ENCODE data around the gene BOD1L1.

BOD1L1 gene

GRCh38 chr4:13627606-13628311 lies at the start of gene BOD1L1:
Gene BOD1L1, minus strand, starts transcription at chr4:13627725. Its CDS starts 138 bp downstream, at chr4:13627587.
- no peak for DNase-seq

DNA sequence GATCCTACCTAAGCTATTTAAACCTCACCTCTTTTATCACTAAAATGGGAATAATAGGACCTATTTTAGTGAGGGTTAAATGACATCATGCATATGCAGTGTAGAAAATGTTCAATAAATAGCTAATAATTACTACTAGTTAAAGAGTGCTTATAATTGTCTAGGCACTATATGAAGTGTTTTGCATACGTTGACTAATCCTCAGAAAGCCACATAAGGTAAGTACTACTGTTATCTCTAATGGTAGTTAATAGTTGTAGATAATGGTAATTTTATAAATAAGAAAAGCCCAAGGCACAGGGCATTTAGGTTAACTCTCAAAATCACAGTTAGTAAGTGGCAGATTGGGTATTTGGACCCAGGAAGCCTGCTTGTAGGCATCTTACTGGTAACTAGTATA lies 47.4 kb upstream of the BOD1L1 start:
- no peak for DNase-seq

DNA sequence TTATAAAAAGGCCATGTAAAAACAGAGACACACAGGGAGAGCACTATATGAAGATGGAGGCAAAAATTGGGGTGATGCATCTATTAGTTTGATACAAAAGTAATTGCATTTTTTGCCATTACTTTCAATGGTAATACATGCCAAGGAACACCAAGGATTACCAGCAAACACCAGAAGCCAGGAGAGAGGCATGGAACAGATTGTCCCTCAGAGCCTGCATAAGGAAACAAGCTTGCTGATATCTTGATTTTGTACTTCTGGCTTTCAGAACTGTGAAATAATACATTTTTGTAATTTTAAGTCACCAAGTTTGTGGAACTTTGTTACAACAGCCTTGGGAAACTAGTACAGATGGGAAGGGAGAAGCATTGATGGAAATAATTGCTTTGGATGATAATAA lies 45.6 kb upstream of the BOD1L1 start:
- no peak for DNase-seq

- no peak for DNase-seq
Observed at GRCh38 chr4:13670456-13671160, 43.1 kb upstream of the BOD1L1 start.

DNA sequence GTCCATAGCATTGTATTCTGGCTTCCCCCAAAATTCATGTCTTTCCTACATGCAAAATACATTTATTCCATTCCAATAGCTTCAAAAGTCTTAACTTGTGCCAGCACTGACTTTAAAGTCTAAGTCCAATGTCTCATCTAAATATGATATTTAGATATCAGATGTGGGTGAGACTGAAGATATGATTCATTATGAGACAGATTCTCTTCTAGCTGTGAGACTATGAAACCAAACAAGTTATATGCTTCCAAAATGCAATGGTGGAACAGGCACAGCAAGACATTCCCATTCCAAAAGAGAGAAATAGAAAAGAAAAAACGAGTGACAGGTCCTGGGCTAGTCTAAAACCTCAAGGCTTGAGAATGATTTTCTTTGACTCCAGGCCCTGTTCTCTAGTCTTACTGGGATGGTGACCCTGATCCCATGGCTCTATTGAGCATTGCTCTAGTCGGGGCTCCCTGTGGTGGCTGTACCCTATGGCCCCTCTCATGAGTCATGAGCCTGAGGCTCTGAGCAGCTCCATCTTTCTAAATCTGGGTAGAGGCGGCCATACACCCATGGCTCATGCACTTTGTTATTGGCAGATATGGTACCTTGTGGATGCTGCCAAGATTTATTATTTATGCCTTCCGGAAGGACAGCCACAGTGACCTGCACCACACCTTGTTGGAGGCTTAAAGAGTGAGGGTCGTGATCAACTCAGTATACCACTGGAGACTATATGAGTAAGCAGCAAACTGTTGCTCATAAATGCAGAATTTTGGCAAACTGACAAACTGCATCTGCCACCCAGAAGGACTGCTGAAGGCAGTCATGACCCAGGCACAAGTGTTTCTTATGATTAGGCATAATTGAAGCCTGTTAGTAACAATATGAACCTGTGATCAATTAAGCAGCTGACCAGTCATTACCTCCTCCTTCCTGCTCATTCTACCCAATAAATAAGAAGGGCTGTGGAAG lies 38.5 kb upstream of the BOD1L1 start:
- DNase-seq: no peak

DNA sequence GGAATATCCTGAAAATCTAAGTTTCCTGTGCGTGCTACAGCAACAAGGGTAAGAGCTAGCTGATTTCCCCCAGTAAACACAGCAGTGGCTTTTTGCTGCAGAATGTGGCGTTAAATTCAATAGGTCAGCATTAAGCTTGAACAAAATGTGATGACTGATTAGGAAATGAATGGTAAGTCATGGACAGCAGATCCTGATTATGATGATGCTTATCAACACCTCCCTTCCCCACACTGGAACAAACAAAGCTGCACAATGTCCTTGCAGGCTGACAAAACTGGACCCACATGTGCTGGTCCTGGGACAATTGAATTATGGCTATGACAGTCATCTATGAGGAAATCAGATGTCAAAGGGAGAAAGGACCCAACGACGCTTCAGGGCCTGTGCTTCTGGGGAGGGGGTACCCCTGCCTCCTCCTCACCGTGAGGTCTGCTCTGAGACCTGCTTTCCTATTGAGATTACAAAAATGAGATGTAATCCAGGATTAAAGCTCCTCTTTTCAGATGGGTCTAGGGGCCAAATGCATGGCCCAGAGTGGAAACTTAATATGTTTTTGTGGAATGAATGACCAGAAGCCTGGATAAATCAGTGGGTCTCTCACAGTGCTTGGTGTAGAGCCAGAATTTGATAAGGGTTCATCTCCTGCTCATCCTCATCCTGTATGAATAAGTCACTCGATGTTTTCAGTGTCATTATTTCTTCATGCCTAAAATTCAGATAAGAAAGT lies 32.0 kb upstream of the BOD1L1 start:
- no peak for DNase-seq

DNA sequence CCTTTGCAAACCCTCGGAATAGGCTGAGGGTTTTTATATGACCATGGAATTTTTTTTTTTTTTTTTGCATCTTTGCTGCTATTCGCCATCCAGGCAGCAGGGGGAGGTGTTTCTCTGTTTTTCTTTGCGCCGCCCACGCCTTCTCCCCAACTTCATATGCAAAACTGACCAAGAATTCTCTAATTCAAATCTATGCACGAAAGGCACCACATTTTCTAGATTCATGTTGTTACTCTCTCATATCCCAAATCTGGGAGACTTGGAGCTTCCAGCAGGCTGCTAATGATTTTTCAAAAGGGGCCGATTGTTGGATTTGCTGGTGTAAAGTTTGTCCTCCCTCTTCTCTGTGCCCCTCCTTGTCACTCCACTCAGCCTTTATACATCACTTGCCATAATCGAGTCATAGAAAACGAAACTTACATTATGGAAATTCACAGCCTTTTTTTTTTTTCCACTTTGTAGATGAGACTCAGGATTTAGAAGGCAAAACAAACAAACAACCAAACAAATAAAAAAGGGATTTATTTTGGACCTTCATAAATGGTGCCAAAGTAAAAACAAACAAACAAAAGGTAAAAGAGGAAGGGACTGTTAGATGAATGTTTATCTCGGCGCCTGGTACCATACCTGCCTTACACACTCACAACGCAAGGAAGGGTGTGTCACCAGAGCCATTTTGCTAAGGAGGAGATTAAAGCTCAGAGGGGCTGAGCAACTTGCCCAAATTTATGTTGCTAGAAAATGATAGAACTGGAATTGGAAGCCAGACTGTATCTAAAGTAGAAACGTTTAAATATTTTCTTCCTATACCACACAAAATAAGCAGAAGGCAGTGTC lies 29.3 kb upstream of the BOD1L1 start:
- DNase-seq: no peak

- DNase-seq: no peak
Observed at GRCh38 chr4:13654162-13654797, 26.8 kb upstream of the BOD1L1 start.

DNA sequence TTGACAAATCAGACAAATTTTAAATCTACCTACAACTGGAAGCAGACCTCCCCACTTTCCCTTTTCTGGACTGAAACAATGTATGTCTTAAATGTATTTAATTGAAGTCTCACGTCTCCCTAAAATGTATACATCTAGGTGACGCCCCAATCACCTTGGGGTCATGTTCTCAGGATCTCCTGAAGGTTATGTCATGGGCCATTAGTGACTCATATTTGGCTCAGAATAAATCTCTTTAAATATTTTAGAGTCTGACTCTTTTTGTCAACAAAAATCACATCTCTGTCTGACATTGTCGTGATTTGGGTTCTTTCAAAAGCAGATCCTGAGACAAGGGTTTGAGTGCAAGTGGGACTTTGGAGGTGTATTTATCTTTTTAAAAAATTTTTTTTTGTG lies 26.2 kb upstream of the BOD1L1 start:
- no peak for DNase-seq

- no peak for DNase-seq
Observed at GRCh38 chr4:13647031-13647430, 19.5 kb upstream of the BOD1L1 start.

DNA sequence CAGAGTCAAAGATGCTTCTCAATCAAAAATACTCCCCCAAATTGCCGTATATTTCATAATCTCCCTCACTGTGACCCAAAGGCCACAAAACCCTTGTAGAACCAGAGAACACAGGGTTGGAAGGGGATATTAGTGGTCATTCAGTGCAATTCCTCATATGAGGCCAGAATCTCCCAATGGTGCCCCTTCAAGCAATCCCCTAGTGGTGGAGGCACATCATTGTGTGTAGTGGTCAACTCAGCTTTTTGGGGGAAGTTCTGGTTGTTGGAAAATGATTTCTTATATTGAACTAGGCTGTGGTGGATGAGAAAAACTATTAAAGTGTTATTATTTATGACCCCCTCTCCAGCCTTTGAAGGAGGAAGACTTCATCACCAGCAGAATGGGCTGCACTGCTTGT lies 17.6 kb upstream of the BOD1L1 start:
- no peak for DNase-seq

GRCh38 chr4:13642170-13642950 lies 14.8 kb upstream of the BOD1L1 start:
- DNase-seq: no peak

- no peak for DNase-seq
Observed at GRCh38 chr4:13641084-13641483, 13.6 kb upstream of the BOD1L1 start.

- no peak for DNase-seq
Observed at GRCh38 chr4:13640149-13640940, 12.8 kb upstream of the BOD1L1 start.

GRCh38 chr4:13635286-13635799 lies 7.8 kb upstream of the BOD1L1 start:
- DNase-seq: no peak

DNA sequence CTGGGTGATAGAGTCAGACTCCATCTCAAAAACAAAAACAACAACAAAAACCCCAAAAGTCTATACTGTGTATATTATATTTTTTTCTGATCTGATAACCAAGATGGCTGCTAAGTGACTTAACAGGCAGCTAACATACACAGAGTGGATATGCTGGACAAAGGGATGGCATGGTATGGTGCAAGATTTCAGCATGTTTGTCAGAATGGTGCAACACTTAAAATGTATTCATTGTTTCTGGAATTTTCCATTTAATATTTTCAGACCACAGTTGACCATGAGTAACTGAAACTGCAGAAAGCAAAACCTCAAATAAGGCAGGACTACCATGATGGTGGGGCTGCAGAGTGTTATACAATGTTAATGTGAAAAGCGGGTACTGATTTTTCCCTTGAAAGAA lies 6.1 kb upstream of the BOD1L1 start:
- DNase-seq: no peak

GRCh38 chr4:13627178-13627605 lies 333 bp downstream of the BOD1L1 start:
- no peak for DNase-seq

DNA sequence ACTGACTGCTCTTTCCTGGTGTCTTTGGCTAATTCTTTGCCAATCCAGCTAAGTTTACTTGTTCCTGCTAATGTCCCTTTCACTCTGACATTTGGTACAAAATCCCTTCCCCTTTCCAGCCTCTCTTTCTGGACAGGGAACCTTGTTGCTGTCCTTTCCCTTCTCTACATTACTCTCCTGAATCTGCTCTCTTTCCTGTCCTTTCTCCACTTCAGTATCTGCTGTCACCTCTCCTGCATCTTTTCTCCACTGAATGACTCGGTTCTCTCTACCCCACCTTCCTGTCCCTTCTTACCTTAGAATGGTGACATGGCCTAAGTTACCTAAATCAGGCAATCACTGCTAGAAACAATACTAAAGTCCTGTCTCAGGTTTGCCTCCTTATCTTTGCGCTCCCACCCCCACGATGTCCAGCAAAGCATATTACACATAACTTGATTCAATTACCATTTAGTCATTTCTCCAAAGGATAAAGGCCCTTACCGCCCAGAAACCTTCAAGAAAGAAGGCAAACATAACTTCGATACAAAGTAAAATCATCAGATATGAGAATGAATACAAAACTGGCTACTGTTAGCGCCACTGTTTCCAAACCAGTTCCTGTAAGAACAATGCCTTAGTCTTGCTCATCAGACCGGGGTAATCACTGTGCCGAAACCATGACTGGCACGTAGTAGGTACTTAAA lies 890 bp downstream of the BOD1L1 start:
- DNase-seq: no peak

Measured in cortex of kidney (tissue), 1 donor.